ENCODE results near the gene SMCO1.

- TF ChIP-seq CTCF (IDR thresholded peaks at IDR 0.05): no peak
- TF ChIP-seq POLR2AphosphoS5 (IDR thresholded peaks at IDR 0.05): no peak
- TF ChIP-seq POLR2A (IDR thresholded peaks at IDR 0.05): no peak
- no peak for TF ChIP-seq EP300 (IDR thresholded peaks at IDR 0.05)
These were observed 4.6 kb upstream of the SMCO1 start for GRCh38 chr3:196519718-196520082.

Data from stomach (tissue), 4 donors.